H1 (cell line): ENCODE data around the gene MUC5AC. TPM values are rescaled to one million over a fixed set of nuclear protein-coding genes. Genes with fewer than 3 reads are reported as not detected.

Source experiments
- CTCF ChIA-PET: fragments of 300-600 bp; sonication (Branson Sonifier 250); formaldehyde crosslinking; loops from one replicate; lab custom pipeline; 2021; ENCODE audit not compliant: partially characterized antibody; lab: Charles Lee
- POLR2A ChIA-PET: fragments of 300-600 bp; sonication (Branson Sonifier 250); formaldehyde crosslinking; loops from one replicate; lab custom pipeline; 2021; ENCODE audit warnings: inconsistent platforms; ENCODE audit not compliant: partially characterized antibody; lab: Charles Lee
- DNase-seq, 2 experiments: peaks; one replicate each; pipeline versions ENCODE4 v3.0.0 to v3.0.0-alpha.2; 2010 to 2022; ENCODE audit warnings: low spot score in 2 of 2, low read depth in 1 of 2, mixed read lengths in 1 of 2
- FAIRE-seq: peaks from 2 replicates; lab custom pipeline; 2011; peaks lifted over from hg19 to GRCh38; lab: Jason Lieb, UNC
- H2AFZ ChIP-seq: 2 replicates; pipeline ENCODE4 v1.8.1; 2012; ENCODE audit warnings: low read length, inconsistent platforms
- H2AK5ac ChIP-seq: 2 replicates; pipeline ENCODE4 v1.6.1; 2013; ENCODE audit warnings: low read depth, low read length
- H2BK120ac ChIP-seq: replicated peaks from 2 replicates; pipeline ENCODE3; 2013; ENCODE audit warnings: low read depth, low read length, inconsistent platforms
- H2BK12ac ChIP-seq: 2 replicates; pipeline ENCODE4 v1.6.1; 2013; ENCODE audit warnings: low read depth, low read length
- H2BK15ac ChIP-seq: 2 replicates; pipeline ENCODE4 v1.6.1; 2013; ENCODE audit warnings: low read length
- H2BK20ac ChIP-seq: 2 replicates; pipeline ENCODE4 v1.6.1; 2013; ENCODE audit warnings: low read length
- H2BK5ac ChIP-seq: 2 replicates; pipeline ENCODE4 v1.6.1; 2013; ENCODE audit warnings: low read depth, low read length
- H3K14ac ChIP-seq: 2 replicates; pipeline ENCODE4 v1.6.1; 2013; ENCODE audit warnings: inconsistent platforms; ENCODE audit not compliant: insufficient read length
- H3K18ac ChIP-seq: 2 replicates; pipeline ENCODE4 v1.6.1; 2013; ENCODE audit warnings: low read length; ENCODE audit errors: extremely low read depth
- H3K23ac ChIP-seq: 2 replicates; pipeline ENCODE4 v1.6.1; 2013; ENCODE audit warnings: inconsistent platforms; ENCODE audit not compliant: insufficient read length
- H3K23me2 ChIP-seq: 2 replicates; pipeline ENCODE4 v1.6.1; 2013; ENCODE audit warnings: low read depth, low read length
- H3K27ac ChIP-seq: 2 replicates; pipeline ENCODE4 v1.6.1; 2011; ENCODE audit warnings: low read depth, low read length, inconsistent platforms
- H3K27me3 ChIP-seq, 4 experiments: replicated peaks in 1 of 4; 1 replicate in 1 of 4; 2 replicates in 3 of 4; pipeline versions ENCODE4 v1.6.1 to v1.8.1; 2011 to 2013; ENCODE audit warnings: low read length in 3 of 4, mild to moderate bottlenecking in 3 of 4, inconsistent platforms in 2 of 4, mixed read lengths in 2 of 4, moderate library complexity in 1 of 4; ENCODE audit not compliant: control insufficient read depth in 3 of 4, insufficient read depth in 3 of 4; ENCODE audit errors: extremely low read depth in 1 of 4
- H3K36me3 ChIP-seq, 4 experiments: 2 replicates each; pipeline versions ENCODE4 v1.6.1 to v1.8.1; 2011 to 2013; ENCODE audit warnings: mild to moderate bottlenecking in 4 of 4, low read length in 3 of 4, moderate library complexity in 2 of 4, control low read depth in 1 of 4, inconsistent platforms in 1 of 4; ENCODE audit not compliant: insufficient read depth in 4 of 4, control insufficient read depth in 2 of 4
- H3K4ac ChIP-seq: replicated peaks from 2 replicates; pipeline ENCODE3; 2013; ENCODE audit warnings: low read length, low read depth, mixed read lengths, inconsistent platforms; ENCODE audit not compliant: insufficient read length
- H3K4me1 ChIP-seq, 4 experiments: replicated peaks in 1 of 4; 1 replicate in 1 of 4; 2 replicates in 3 of 4; pipeline versions ENCODE4 v1.6.1 to v1.8.1; 2011 to 2013; ENCODE audit warnings: low read length in 3 of 4, inconsistent platforms in 2 of 4, mixed read lengths in 1 of 4; ENCODE audit not compliant: insufficient read depth in 4 of 4, control insufficient read depth in 3 of 4
- H3K4me2 ChIP-seq, 2 experiments: 2 replicates each; pipeline versions ENCODE4 v1.6.1 to v1.8.1; 2011 to 2013; ENCODE audit warnings: low read depth in 2 of 2, low read length in 2 of 2, control low read depth in 1 of 2, inconsistent platforms in 1 of 2, mild to moderate bottlenecking in 1 of 2; ENCODE audit not compliant: insufficient read depth in 1 of 2
- H3K4me3 ChIP-seq, 4 experiments: fragments of 200-600, 300-600 bp in 1 of 4; sonication (generic), shearing (Covaris generic), sonication (Bioruptor Twin) in 1 of 4; 2 replicates each; pipeline versions ENCODE4 v1.5.1 to v1.8.1; 2011 to 2016; ENCODE audit warnings: low read length in 4 of 4, low read depth in 3 of 4, control low read depth in 2 of 4, inconsistent platforms in 2 of 4, mild to moderate bottlenecking in 2 of 4, mixed read lengths in 1 of 4, moderate library complexity in 1 of 4; ENCODE audit not compliant: insufficient read depth in 2 of 4; ENCODE audit errors: extremely low read depth in 1 of 4
- H3K56ac ChIP-seq: replicated peaks from 2 replicates; pipeline ENCODE3; 2013; ENCODE audit warnings: low read depth, mild to moderate bottlenecking, mixed read lengths, low read length, inconsistent platforms; ENCODE audit not compliant: insufficient read length
- H3K79me1 ChIP-seq: 2 replicates; pipeline ENCODE4 v1.6.1; 2013; ENCODE audit warnings: low read depth, low read length, control low read depth
- H3K79me2 ChIP-seq, 2 experiments: 2 replicates each; pipeline versions ENCODE4 v1.6.1 to v1.8.1; 2012 to 2013; ENCODE audit warnings: low read length in 2 of 2, mild to moderate bottlenecking in 2 of 2, inconsistent platforms in 1 of 2; ENCODE audit not compliant: insufficient read depth in 2 of 2, control insufficient read depth in 1 of 2
- H3K9ac ChIP-seq, 4 experiments: replicated peaks in 1 of 4; 1 replicate in 1 of 4; 2 replicates in 3 of 4; pipeline versions ENCODE4 v1.6.1 to v1.8.1; 2011 to 2013; ENCODE audit warnings: low read depth in 3 of 4, low read length in 3 of 4, control low read depth in 2 of 4, mild to moderate bottlenecking in 2 of 4, moderate library complexity in 2 of 4, inconsistent platforms in 1 of 4; ENCODE audit errors: extremely low read depth in 1 of 4
- H3K9me3 ChIP-seq, 2 experiments: 2 replicates each; pipeline versions ENCODE4 v1.6.1 to v1.8.1; 2012 to 2013; ENCODE audit warnings: mild to moderate bottlenecking in 2 of 2, moderate library complexity in 2 of 2, control low read depth in 1 of 2, inconsistent platforms in 1 of 2, low read depth in 1 of 2, low read length in 1 of 2, mixed read lengths in 1 of 2; ENCODE audit not compliant: insufficient read depth in 2 of 2
- H4K20me1 ChIP-seq, 2 experiments: replicated peaks in 1 of 2; 2 replicates each; pipeline versions ENCODE3 to v1.8.1; 2011 to 2013; ENCODE audit warnings: inconsistent platforms in 2 of 2, low read length in 2 of 2, mild to moderate bottlenecking in 1 of 2; ENCODE audit not compliant: insufficient read depth in 2 of 2, control insufficient read depth in 1 of 2
- H4K5ac ChIP-seq: 2 replicates; pipeline ENCODE4 v1.6.1; 2013; ENCODE audit warnings: low read length, low read depth, mixed read lengths, inconsistent platforms; ENCODE audit not compliant: insufficient read length
- H4K8ac ChIP-seq: 2 replicates; pipeline ENCODE4 v1.8.0; 2013; ENCODE audit warnings: mild to moderate bottlenecking, moderate library complexity, low read length, inconsistent platforms; ENCODE audit not compliant: insufficient read depth; ENCODE audit errors: extremely low read depth
- H4K91ac ChIP-seq: replicated peaks from 2 replicates; pipeline ENCODE3; 2013; ENCODE audit warnings: low read length, mixed read lengths, inconsistent platforms; ENCODE audit not compliant: insufficient read length
- BRCA1 ChIP-seq: IDR thresholded peaks from 2 replicates; pipeline ENCODE4 v1.6.1; 2012; ENCODE audit warnings: low read depth, low read length, improper control_type of control experiment
- CEBPB ChIP-seq: IDR thresholded peaks from 2 replicates; pipeline ENCODE4 v1.6.1; 2012; ENCODE audit warnings: low read depth, low read length
- CHD2 ChIP-seq: IDR thresholded peaks from 2 replicates; pipeline ENCODE4 v1.6.1; 2012; ENCODE audit warnings: low read length, improper control_type of control experiment
- E2F6 ChIP-seq: IDR thresholded peaks from 2 replicates; pipeline ENCODE4 v1.6.1; 2012; ENCODE audit warnings: inconsistent platforms
- GTF2F1 ChIP-seq: IDR thresholded peaks from 2 replicates; pipeline ENCODE4 v1.6.1; 2012; ENCODE audit warnings: low read depth, low read length, improper control_type of control experiment, borderline replicate concordance
- HDAC2 ChIP-seq, 2 experiments: fragments of 300-600 bp in 1 of 2; sonication (generic) in 1 of 2; IDR thresholded peaks; 2 replicates each; pipeline ENCODE4 v1.6.1; 2011 to 2012; ENCODE audit warnings: low read depth in 2 of 2, low read length in 2 of 2, mild to moderate bottlenecking in 2 of 2, moderate library complexity in 2 of 2, borderline replicate concordance in 1 of 2, inconsistent platforms in 1 of 2
- NRF1 ChIP-seq: IDR thresholded peaks from 2 replicates; pipeline ENCODE4 v1.6.1; 2011; ENCODE audit warnings: mild to moderate bottlenecking, low read depth, low read length, improper control_type of control experiment
- POLR2AphosphoS5 ChIP-seq: IDR thresholded peaks from 2 replicates; pipeline ENCODE4 v1.6.1; 2011; ENCODE audit warnings: low read depth, low read length
- RAD21 ChIP-seq, 2 experiments: IDR thresholded peaks in 1 of 2; conservative IDR thresholded peaks in 1 of 2; 2 replicates each; pipeline ENCODE4 v1.6.1; 2011; ENCODE audit warnings: low read depth in 2 of 2, low read length in 2 of 2, improper control_type of control experiment in 1 of 2, inconsistent platforms in 1 of 2, mild to moderate bottlenecking in 1 of 2, moderate library complexity in 1 of 2
- SIN3A ChIP-seq, 2 experiments: IDR thresholded peaks in 1 of 2; conservative IDR thresholded peaks in 1 of 2; 2 replicates each; pipeline ENCODE4 v1.6.1; 2011 to 2012; ENCODE audit warnings: low read length in 2 of 2, improper control_type of control experiment in 1 of 2, low read depth in 1 of 2, mild to moderate bottlenecking in 1 of 2
- WGBS, 2 experiments: shearing (Covaris generic) in 1 of 2; methylation state at CpG; one replicate each; pipeline versions ENCODE4 v1.1.6 to v1.1.7; 2013 to 2015; ENCODE audit warnings: low lambda C conversion rate in 2 of 2, mixed read lengths in 2 of 2, inconsistent platforms in 1 of 2, low coverage in 1 of 2, missing lambda C conversion rate in 1 of 2; ENCODE audit not compliant: insufficient replicate concordance in 2 of 2, insufficient coverage in 1 of 2, insufficient read length in 1 of 2; ENCODE audit errors: extremely low coverage in 1 of 2, missing lambda C conversion rate in 1 of 2; 5-methylcytosine and 5-hydroxymethylcytosine counted together
- polyA plus RNA-seq, 7 experiments: library from polyadenylated mRNA; depleted of rRNA in 3 of 7; stranded (reverse) in 5 of 7; unstranded in 2 of 7; fragments of >200 nt in 5 of 7; fragments of 200-250 nt in 2 of 7; gene quantifications; 1 replicate in 5 of 7; 2 replicates in 1 of 7; 4 replicates in 1 of 7; pipeline versions ENCODE4 v1.2.1 to v1.2.3, GENCODE V29; 2011 to 2013; ENCODE audit warnings: missing spikeins in 2 of 7, mixed read lengths in 2 of 7
- total RNA-seq: library from RNA; stranded (reverse); fragmentation: NEBNext Ultra II Directional; extraction: Animal tissue kit (Norgen Biotek cat#: 25700); gene quantifications from 2 replicates; pipeline ENCODE4 v1.2.1, GENCODE V29; 2021

MUC5AC gene
- total and polyA plus RNA-seq, 2 of the 8 experiments (the other 6 are each of a cell fraction or from before 2014, with no cell fraction given): not detected

GRCh38 chr11:1194977-1195681 lies 37.4 kb downstream of the MUC5AC start:
- POLR2A ChIA-PET: interaction anchor here (0.9 kb wide), 1 partner anchor 72 kb away, joined by 3 read pairs; no protein-coding TSS in a partner anchor
- DNase-seq (no peak), FAIRE-seq (no peak)
- TF ChIP-seq HDAC2 (IDR thresholded peaks at IDR 0.05; ENCODE audit: borderline replicate concordance in 1 of 2, low read depth in 2 of 2, low read length in 2 of 2) (no peak), SIN3A (conservative IDR thresholded peaks at IDR 0.05 in 1 of 2, IDR thresholded peaks at IDR 0.05 in 1 of 2; ENCODE audit: low read depth in 1 of 2, low read length in 2 of 2) (no peak), CEBPB (no peak), RAD21 (IDR thresholded peaks at IDR 0.05 in 1 of 2, conservative IDR thresholded peaks at IDR 0.05 in 1 of 2; ENCODE audit: low read depth in 2 of 2, low read length in 2 of 2) (no peak), NRF1 (no peak), E2F6 (no peak), GTF2F1 (no peak), CHD2 (no peak), POLR2AphosphoS5 (no peak), BRCA1 (no peak)

More at GRCh38 chr11:1194977-1195681, 37.4 kb downstream of the MUC5AC start:
- Histone ChIP-seq H4K5ac (no peak overlapping the region), H3K4me2 (no peak overlapping the region), H3K9me3 (peaks cover 2 to 32% of the 10 kb centered on the region in 2 experiments; a peak in 2 of 4 replicates), H3K4me3 (no peak overlapping the region), H3K14ac (no peak overlapping the region), H2BK120ac (no peak overlapping the region), H4K8ac (no peak overlapping the region), H4K20me1 (no peaks in the 10 kb centered on the region), H3K23ac (no peak overlapping the region), H2BK12ac (no peak overlapping the region), H3K56ac (no peak overlapping the region), H3K18ac (no peak overlapping the region), H3K27ac (no peak overlapping the region), H2BK20ac (no peak overlapping the region), H3K36me3 (no peaks in the 10 kb centered on the region), H3K4ac (no peak overlapping the region), H3K79me2 (no peaks in the 10 kb centered on the region), H2AFZ (no peak overlapping the region), H4K91ac (no peak overlapping the region), H3K23me2 (no peaks in the 10 kb centered on the region), H3K9ac (no peak overlapping the region), H3K27me3 (no peaks in the 10 kb centered on the region; a peak in 1 of 7 replicates), H2AK5ac (no peak overlapping the region), H2BK15ac (no peak overlapping the region), H2BK5ac (no peak overlapping the region), H3K79me1 (no peaks in the 10 kb centered on the region), H3K4me1 (no peaks in the 10 kb centered on the region)
- CTCF ChIA-PET: no interaction called here
- WGBS, 2 experiments: 90% methylated on average over 22 of the region's 32 CpGs; no CpG with 5 or more reads in 1 of the 2 experiments
